Measurements from ENCODE around the gene LAD1. TPM values are rescaled to one million over a fixed set of nuclear protein-coding genes. Genes with fewer than 3 reads are reported as not detected.

The LAD1 gene
- total RNA-seq, 1 experiment from 2014 or later = 0.10 TPM

- no peaks in the 10 kb centered on the region for H3K9me3 ChIP-seq (ENCODE audit: control insufficient read depth, insufficient read depth, low read depth, low read length)
- intact Hi-C loops (cut with micrococcal nuclease; ENCODE audit: unreplicated experiment) (loop anchor here (2.0 kb wide), 1 partner anchor 106 kb away; no protein-coding TSS in a partner anchor), in situ Hi-C loops (cut with HindIII; ENCODE audit: low pct_unique_long_range_greater_than_20kb, low sequenced_read_pairs) (no loop called here)
- ChIA-PET POLR2A (no interaction called here), CTCF (no interaction called here)
- ATAC-seq (no peak), DNase-seq (ENCODE audit: low read depth, low spot score) (no peak)
- no peak overlapping the region for H3K27ac ChIP-seq (ENCODE audit: low read length)
- H3K27me3 ChIP-seq (ENCODE audit: control insufficient read depth, insufficient read depth, low read length) = no peaks in the 10 kb centered on the region; the same call in 1 of the 2 replicates
- no peaks in the 10 kb centered on the region for H3K4me1 ChIP-seq (ENCODE audit: control insufficient read depth, insufficient read depth, low read length)
- BruUV-seq (replicated peaks) = no TSS peak
- no peaks in the 10 kb centered on the region for H3K36me3 ChIP-seq (ENCODE audit: control insufficient read depth, insufficient read depth, low read length)
- TF ChIP-seq REST (IDR thresholded peaks at IDR 0.05; ENCODE audit: insufficient read depth in 1 of 2, low read depth in 2 of 2, low read length in 1 of 2) = no peak
- no peak for TF ChIP-seq TCF7L2 (IDR thresholded peaks at IDR 0.05; ENCODE audit: low read depth, low read length)
- TF ChIP-seq POLR2AphosphoS5 (IDR thresholded peaks at IDR 0.05; ENCODE audit: low read depth, low read length) = no peak
- TF ChIP-seq SIN3A (IDR thresholded peaks at IDR 0.05; ENCODE audit: borderline replicate concordance, insufficient read depth, low read depth, low read length) = no peak
- H3K4me3 ChIP-seq (ENCODE audit: low read depth in 2 of 2, low read length in 2 of 2) = no peak overlapping the region
Observed at GRCh38 chr1:201360486-201360885, 38.6 kb downstream of the LAD1 start.

GRCh38 chr1:201359873-201360210 is 39.3 kb downstream of the LAD1 start:
- H3K4me3 ChIP-seq (ENCODE audit: low read depth in 2 of 2, low read length in 2 of 2) = no peak overlapping the region
- H3K27me3 ChIP-seq (ENCODE audit: control insufficient read depth, insufficient read depth, low read length) = no peaks in the 10 kb centered on the region; the same call in 1 of the 2 replicates
- BruUV-seq (replicated peaks) = no TSS peak
- no peak overlapping the region for H3K27ac ChIP-seq (ENCODE audit: low read length)
- CTCF ChIA-PET = interaction anchor here (1.5 kb wide), 1 partner anchor 13 kb away, joined by 8 read pairs; no protein-coding TSS in a partner anchor
- DNase-seq (ENCODE audit: low read depth, low spot score) = no peak
- POLR2A ChIA-PET = no interaction called here
- TF ChIP-seq TCF7L2 (IDR thresholded peaks at IDR 0.05; ENCODE audit: low read depth, low read length) (no peak), REST (IDR thresholded peaks at IDR 0.05; ENCODE audit: insufficient read depth in 1 of 2, low read depth in 2 of 2, low read length in 1 of 2) (no peak), CTCF (IDR thresholded peaks at IDR 0.05) (no peak)
- intact Hi-C loops (cut with micrococcal nuclease; ENCODE audit: unreplicated experiment) = loop anchor here (2.0 kb wide), 1 partner anchor 105 kb away; no protein-coding TSS in a partner anchor
- no peaks in the 10 kb centered on the region for H3K36me3 ChIP-seq (ENCODE audit: control insufficient read depth, insufficient read depth, low read length)
- in situ Hi-C loops (cut with HindIII; ENCODE audit: low pct_unique_long_range_greater_than_20kb, low sequenced_read_pairs) = no loop called here
- H3K9me3 ChIP-seq (ENCODE audit: control insufficient read depth, insufficient read depth, low read depth, low read length) = no peaks in the 10 kb centered on the region
- no peak for ATAC-seq
- H3K4me1 ChIP-seq (ENCODE audit: control insufficient read depth, insufficient read depth, low read length) = no peaks in the 10 kb centered on the region
